SH-SY5Y (cell line): ENCODE results near the gene GUCY1A2.

Experiments used
- GATA2 ChIP-seq: IDR thresholded peaks from 2 replicates; pipeline ENCODE4 v1.6.1; 2011; ENCODE audit warnings: mild to moderate bottlenecking, low read depth, low read length
- GATA3 ChIP-seq: IDR thresholded peaks from 2 replicates; pipeline ENCODE4 v1.6.1; 2011; ENCODE audit warnings: low read depth, mild to moderate bottlenecking, low read length, moderate library complexity

Gene GUCY1A2

GRCh38 chr11:106761745-106762144 is 256.5 kb downstream of the GUCY1A2 start:
- TF ChIP-seq GATA2 (no peak), GATA3 (no peak)

- no peak for TF ChIP-seq GATA3
These were observed 257.0 kb downstream of the GUCY1A2 start for GRCh38 chr11:106761240-106761639.

GRCh38 chr11:106748059-106748458 is 270.2 kb downstream of the GUCY1A2 start:
- TF ChIP-seq GATA3 (no peak), GATA2 (no peak)

GRCh38 chr11:106745941-106746340 is 272.3 kb downstream of the GUCY1A2 start:
- TF ChIP-seq GATA2 = no peak
- no peak for TF ChIP-seq GATA3

GRCh38 chr11:106733635-106734034 is 284.6 kb downstream of the GUCY1A2 start:
- TF ChIP-seq GATA2 (no peak), GATA3 (no peak)

GRCh38 chr11:106728859-106729258 is 289.4 kb downstream of the GUCY1A2 start:
- TF ChIP-seq GATA2 (no peak), GATA3 (no peak)

- no peak for TF ChIP-seq GATA3
- TF ChIP-seq GATA2 = no peak
These were observed 289.9 kb downstream of the GUCY1A2 start for GRCh38 chr11:106728379-106728778.

- TF ChIP-seq GATA3 (no peak), GATA2 (no peak)
These were observed 291.0 kb downstream of the GUCY1A2 start for GRCh38 chr11:106727256-106727655.

GRCh38 chr11:106724293-106724892 is 293.9 kb downstream of the GUCY1A2 start:
- TF ChIP-seq GATA2 = no peak
- TF ChIP-seq GATA3 = no peak

- TF ChIP-seq GATA2 (no peak), GATA3 (no peak)
These were observed 295.2 kb downstream of the GUCY1A2 start for GRCh38 chr11:106723071-106723470.

GRCh38 chr11:106717222-106717621 is 301.1 kb downstream of the GUCY1A2 start:
- TF ChIP-seq GATA2 (no peak), GATA3 (no peak)

GRCh38 chr11:106714199-106714598 is 304.1 kb downstream of the GUCY1A2 start:
- TF ChIP-seq GATA3 (no peak), GATA2 (no peak)

GRCh38 chr11:106708348-106708747 is 309.9 kb downstream of the GUCY1A2 start:
- TF ChIP-seq GATA3 = no peak
- no peak for TF ChIP-seq GATA2

- TF ChIP-seq GATA3 (no peak), GATA2 (no peak)
These were observed 311.9 kb downstream of the GUCY1A2 start for GRCh38 chr11:106706355-106706754.

- TF ChIP-seq GATA2 = no peak
- TF ChIP-seq GATA3 = no peak
These were observed 315.5 kb downstream of the GUCY1A2 start for GRCh38 chr11:106702805-106703204.

GRCh38 chr11:106697058-106697457 is 321.2 kb downstream of the GUCY1A2 start:
- TF ChIP-seq GATA3 (no peak), GATA2 (no peak)
